K562 (cell line): ENCODE measurements around the gene TCF3.

ENCODE experiments used
- CEBPB ChIP-seq: fragments of 450-650 bp; IDR thresholded peaks from 2 replicates; pipeline ENCODE4 v1.6.1; 2016; ENCODE audit warnings: missing genetic modification characterization, missing compliant biosample characterization
- CHD2 ChIP-seq: IDR thresholded peaks from 2 replicates; pipeline ENCODE4 v1.6.1; 2011; ENCODE audit warnings: low read depth, low read length
- GABPA ChIP-seq: fragments of 200-800 bp; sonication (Bioruptor generic); conservative IDR thresholded peaks from 2 replicates; pipeline ENCODE4 v1.6.1; 2016; ENCODE audit warnings: low read depth, missing genetic modification characterization, missing compliant biosample characterization
- THRB ChIP-seq: fragments of 450-650 bp; formaldehyde crosslinking; conservative IDR thresholded peaks from 2 replicates; pipeline ENCODE4 v1.4.0; 2022; ENCODE audit warnings: mild to moderate bottlenecking, missing genetic modification characterization
- TF ChIP-seq, protein P1 (sequence below), 2 experiments: fragments of 450-650 bp in 1 of 2; sonication (generic) in 1 of 2; formaldehyde crosslinking; conservative IDR thresholded peaks; 2 replicates each; pipeline versions ENCODE4 v1.4.0 to v1.8.1; 2020 to 2022; ENCODE audit warnings: mild to moderate bottlenecking in 1 of 2, missing genetic modification reagents in 1 of 2

- TF ChIP-seq CEBPB: no peak
- TF ChIP-seq THRB (CRISPR knock-in tag): no peak
- TF ChIP-seq, protein P1, sequence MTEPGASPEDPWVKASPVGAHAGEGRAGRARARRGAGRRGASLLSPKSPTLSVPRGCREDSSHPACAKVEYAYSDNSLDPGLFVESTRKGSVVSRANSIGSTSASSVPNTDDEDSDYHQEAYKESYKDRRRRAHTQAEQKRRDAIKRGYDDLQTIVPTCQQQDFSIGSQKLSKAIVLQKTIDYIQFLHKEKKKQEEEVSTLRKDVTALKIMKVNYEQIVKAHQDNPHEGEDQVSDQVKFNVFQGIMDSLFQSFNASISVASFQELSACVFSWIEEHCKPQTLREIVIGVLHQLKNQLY (CRISPR knock-in tag; conservative IDR thresholded peaks at IDR 0.05): no peak
- TF ChIP-seq GABPA (tag): no peak
- TF ChIP-seq CHD2: no peak
These were observed 31.9 kb downstream of the TCF3 start for GRCh38 chr19:1620502-1620901.
